Measurements from ENCODE around the gene PEPD. TPM values are rescaled to one million over a fixed set of nuclear protein-coding genes. Genes with fewer than 3 reads are reported as not detected.

The PEPD gene
- total RNA-seq, 1 donor from 2014 or later: 30.0 TPM

DNA sequence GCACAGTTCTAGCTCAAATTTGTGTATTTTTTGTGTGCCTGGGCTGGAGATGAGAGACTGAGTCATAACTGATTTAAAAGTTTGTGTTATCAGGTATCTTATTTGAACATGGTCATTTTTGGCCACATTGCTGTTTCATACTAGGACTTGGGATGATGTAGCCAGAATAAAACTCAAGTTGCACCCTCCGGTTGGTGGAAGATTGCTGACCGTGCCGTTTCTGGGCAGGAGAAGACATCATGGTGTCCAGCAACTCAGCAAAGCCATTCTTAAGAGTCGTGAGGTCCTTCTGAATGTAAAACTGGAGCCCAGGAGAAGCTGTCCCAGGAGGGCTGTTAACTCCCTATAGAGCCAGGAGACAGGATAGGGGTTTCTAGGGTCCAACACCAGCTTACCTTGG lies 140.5 kb downstream of the PEPD start:
- Histone ChIP-seq H3K27me3 (ENCODE audit: low read depth) (no peaks in the 10 kb centered on the region), H3K4me3 (no peak overlapping the region), H3K4me1 (peaks cover 71% of the 10 kb centered on the region), H3K36me3 (peaks cover 17% of the 10 kb centered on the region), H3K9me3 (replicated peaks) (no peaks in the 10 kb centered on the region), H3K27ac (replicated peaks) (no peak overlapping the region)
- TF ChIP-seq, protein P1, sequence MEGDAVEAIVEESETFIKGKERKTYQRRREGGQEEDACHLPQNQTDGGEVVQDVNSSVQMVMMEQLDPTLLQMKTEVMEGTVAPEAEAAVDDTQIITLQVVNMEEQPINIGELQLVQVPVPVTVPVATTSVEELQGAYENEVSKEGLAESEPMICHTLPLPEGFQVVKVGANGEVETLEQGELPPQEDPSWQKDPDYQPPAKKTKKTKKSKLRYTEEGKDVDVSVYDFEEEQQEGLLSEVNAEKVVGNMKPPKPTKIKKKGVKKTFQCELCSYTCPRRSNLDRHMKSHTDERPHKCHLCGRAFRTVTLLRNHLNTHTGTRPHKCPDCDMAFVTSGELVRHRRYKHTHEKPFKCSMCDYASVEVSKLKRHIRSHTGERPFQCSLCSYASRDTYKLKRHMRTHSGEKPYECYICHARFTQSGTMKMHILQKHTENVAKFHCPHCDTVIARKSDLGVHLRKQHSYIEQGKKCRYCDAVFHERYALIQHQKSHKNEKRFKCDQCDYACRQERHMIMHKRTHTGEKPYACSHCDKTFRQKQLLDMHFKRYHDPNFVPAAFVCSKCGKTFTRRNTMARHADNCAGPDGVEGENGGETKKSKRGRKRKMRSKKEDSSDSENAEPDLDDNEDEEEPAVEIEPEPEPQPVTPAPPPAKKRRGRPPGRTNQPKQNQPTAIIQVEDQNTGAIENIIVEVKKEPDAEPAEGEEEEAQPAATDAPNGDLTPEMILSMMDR (IDR thresholded peaks at IDR 0.05; ENCODE audit: borderline replicate concordance): no peak
- DNase-seq: no peak
- intact Hi-C loops (cut with micrococcal nuclease): no loop called here

- Histone ChIP-seq H3K27ac (replicated peaks) (no peak overlapping the region), H3K4me1 (peaks cover 81% of the 10 kb centered on the region), H3K9me3 (replicated peaks) (no peaks in the 10 kb centered on the region), H3K36me3 (peaks cover 17% of the 10 kb centered on the region), H3K27me3 (ENCODE audit: low read depth) (no peaks in the 10 kb centered on the region), H3K4me3 (no peak overlapping the region)
- TF ChIP-seq, protein P1 (IDR thresholded peaks at IDR 0.05; ENCODE audit: borderline replicate concordance): no peak
- no peak for DNase-seq
- intact Hi-C loops (cut with micrococcal nuclease): no loop called here
These were observed 142.3 kb downstream of the PEPD start for GRCh38 chr19:33379151-33379829.

DNA sequence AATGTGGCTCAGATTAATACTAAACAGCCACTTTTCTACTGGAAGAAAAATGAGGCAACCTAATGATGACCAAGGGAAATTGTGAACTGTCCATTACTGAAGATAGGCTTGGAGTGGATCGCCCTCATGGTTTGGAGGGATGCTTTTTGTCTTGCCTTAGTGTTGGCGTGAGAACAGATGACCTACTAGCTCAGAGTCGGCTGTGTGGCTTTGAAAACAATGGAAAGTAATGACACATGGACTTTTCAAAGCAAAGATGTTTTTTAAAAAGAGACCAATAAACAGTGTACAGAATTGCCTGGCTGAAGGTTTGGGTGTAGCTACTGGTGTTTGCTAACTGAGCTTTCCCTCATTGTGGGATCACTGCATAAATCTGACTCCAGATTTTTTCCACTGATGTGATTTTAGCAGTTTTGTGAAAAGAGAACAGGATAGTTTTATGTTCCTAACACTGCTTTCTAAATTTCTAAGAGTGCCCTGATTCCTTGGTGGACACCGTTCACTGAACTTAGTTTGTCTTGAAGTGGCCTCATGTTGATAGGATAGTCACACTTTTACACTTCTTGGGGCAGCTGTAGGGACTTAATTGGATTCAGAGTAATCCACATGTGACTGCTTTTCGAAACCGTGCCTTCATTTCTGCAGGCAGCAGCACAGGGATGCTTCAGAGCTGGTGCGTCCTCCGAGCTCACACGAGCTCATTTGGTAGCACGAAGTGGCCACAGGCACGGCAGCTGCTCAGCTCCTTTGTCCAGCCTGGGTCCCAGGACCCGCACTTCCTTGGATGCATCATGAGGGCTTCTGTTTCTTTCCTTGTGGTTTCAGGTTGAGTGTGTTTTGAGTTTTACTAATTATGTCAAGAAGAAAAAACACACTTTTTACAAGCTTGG lies 143.8 kb downstream of the PEPD start:
- H3K27me3 ChIP-seq (ENCODE audit: low read depth): no peaks in the 10 kb centered on the region
- intact Hi-C loops (cut with micrococcal nuclease): no loop called here
- no peaks in the 10 kb centered on the region for H3K9me3 ChIP-seq (replicated peaks)
- no peak overlapping the region for H3K4me3 ChIP-seq
- H3K27ac ChIP-seq (replicated peaks): peak overlapping the region; percentile 95
- peaks cover 17% of the 10 kb centered on the region for H3K36me3 ChIP-seq
- no peak for DNase-seq
- H3K4me1 ChIP-seq: peaks cover 73% of the 10 kb centered on the region
- TF ChIP-seq, protein P1 (IDR thresholded peaks at IDR 0.05; ENCODE audit: borderline replicate concordance): no peak

- intact Hi-C loops (cut with micrococcal nuclease): no loop called here
- Histone ChIP-seq H3K27ac (replicated peaks) (peak overlapping the region; percentile 95), H3K27me3 (ENCODE audit: low read depth) (no peaks in the 10 kb centered on the region), H3K4me3 (peak overlapping the region; percentile 24), H3K36me3 (peaks cover 17% of the 10 kb centered on the region), H3K9me3 (replicated peaks) (no peaks in the 10 kb centered on the region), H3K4me1 (peaks cover 66% of the 10 kb centered on the region)
- DNase-seq: no peak
- TF ChIP-seq, protein P1 (IDR thresholded peaks at IDR 0.05; ENCODE audit: borderline replicate concordance): no peak
These were observed 144.5 kb downstream of the PEPD start for GRCh38 chr19:33376941-33377557.

DNA sequence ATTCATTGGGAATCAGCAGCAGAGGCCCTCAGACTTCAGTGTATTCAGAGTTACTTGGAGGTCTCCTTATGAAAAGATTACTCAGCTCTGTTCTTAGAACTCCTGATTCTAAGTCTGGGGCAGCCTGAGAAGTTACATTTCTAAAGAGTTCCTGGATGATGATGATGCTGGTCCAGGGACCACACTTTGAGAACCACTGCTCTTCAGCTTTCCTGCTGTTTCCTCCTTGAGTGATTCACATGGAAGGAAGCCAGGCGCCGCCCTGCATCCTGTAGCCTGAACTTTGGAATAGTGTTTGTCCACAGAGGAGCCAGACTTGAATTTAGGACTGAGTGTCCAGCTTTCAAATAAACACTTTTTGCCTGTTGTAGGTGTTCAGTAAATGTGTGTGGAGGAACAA lies 145.2 kb downstream of the PEPD start:
- intact Hi-C loops (cut with micrococcal nuclease): no loop called here
- DNase-seq: peak; percentile 80
- peaks cover 60% of the 10 kb centered on the region for H3K4me1 ChIP-seq
- H3K27me3 ChIP-seq (ENCODE audit: low read depth): no peaks in the 10 kb centered on the region
- H3K9me3 ChIP-seq (replicated peaks): no peaks in the 10 kb centered on the region
- peak overlapping the region; percentile 95 for H3K27ac ChIP-seq (replicated peaks)
- no peak overlapping the region for H3K4me3 ChIP-seq
- TF ChIP-seq, protein P1 (IDR thresholded peaks at IDR 0.05; ENCODE audit: borderline replicate concordance): no peak
- H3K36me3 ChIP-seq: peaks cover 16% of the 10 kb centered on the region

Data from left ventricle myocardium inferior (tissue), 1 donor.